WTC11 (cell line): Measurements from ENCODE around the gene PDXP. TPM values are rescaled to one million over a fixed set of nuclear protein-coding genes. Genes with fewer than 3 reads are reported as not detected.

ENCODE experiments used
- ATAC-seq: fragments of 200-7000 bp; cut with Tn5 transposase; 2 replicates; pipeline ENCODE4 v1.10.0; 2021; ENCODE audit warnings: mild to moderate bottlenecking, moderate library complexity
- CTCF ChIA-PET: fragments of 300-600 bp; sonication (Branson Sonifier 250); formaldehyde crosslinking; loops from one replicate; lab custom pipeline; 2021; ENCODE audit warnings: antibody characterized with exemption; lab: Charles Lee
- POLR2A ChIA-PET: fragments of 350-600 bp; sonication (Branson Sonifier 250); formaldehyde crosslinking; loops from one replicate; lab custom pipeline; 2021; ENCODE audit warnings: antibody characterized with exemption; lab: Charles Lee
- DNase-seq: peaks from one replicate; pipeline ENCODE4 v3.0.0; 2021; ENCODE audit warnings: low spot score
- H3K27ac Mint-ChIP-seq: 2 replicates; pipeline ENCODE4 v1.8.0; 2021; ENCODE audit warnings: mixed read lengths
- H3K27me3 Mint-ChIP-seq: 2 replicates; pipeline ENCODE4 v1.8.0; 2021; ENCODE audit warnings: low read depth, mild to moderate bottlenecking, moderate library complexity, mixed read lengths
- H3K36me3 Mint-ChIP-seq: 2 replicates; pipeline ENCODE4 v1.8.0; 2021; ENCODE audit warnings: mixed read lengths
- H3K4me1 Mint-ChIP-seq: 2 replicates; pipeline ENCODE4 v1.8.0; 2022; ENCODE audit warnings: mixed read lengths
- H3K4me3 Mint-ChIP-seq: 2 replicates; pipeline ENCODE4 v1.8.0; 2021; ENCODE audit warnings: mild to moderate bottlenecking, moderate library complexity, mixed read lengths
- H3K9me3 Mint-ChIP-seq: 2 replicates; pipeline ENCODE4 v1.8.0; 2021; ENCODE audit warnings: mixed read lengths
- ARID4B ChIP-seq: sonication (generic); formaldehyde crosslinking; IDR thresholded peaks from 2 replicates; pipeline ENCODE4 v1.8.0; 2023; ENCODE audit warnings: missing genetic modification reagents, mild to moderate bottlenecking, borderline replicate concordance
- ATF2 ChIP-seq: sonication (generic); formaldehyde crosslinking; IDR thresholded peaks from 2 replicates; pipeline ENCODE4 v1.8.1; 2022; ENCODE audit warnings: low read depth, missing genetic modification reagents, borderline replicate concordance
- ATF6 ChIP-seq: sonication (generic); formaldehyde crosslinking; IDR thresholded peaks from 2 replicates; pipeline ENCODE4 v1.8.1; 2023; ENCODE audit warnings: mild to moderate bottlenecking, missing genetic modification reagents
- CBFB ChIP-seq: sonication (generic); formaldehyde crosslinking; IDR thresholded peaks from 2 replicates; pipeline ENCODE4 v1.8.1; 2022; ENCODE audit warnings: mild to moderate bottlenecking, low read depth, missing genetic modification reagents
- ELF4 ChIP-seq: sonication (generic); formaldehyde crosslinking; IDR thresholded peaks from 2 replicates; pipeline ENCODE4 v1.8.1; 2022; ENCODE audit warnings: low read depth, mild to moderate bottlenecking, moderate library complexity, missing genetic modification reagents
- JAZF1 ChIP-seq: fragments of 250-450 bp; sonication (Bioruptor Pico); IDR thresholded peaks from 2 replicates; pipeline ENCODE4 v1.9.0; 2021; ENCODE audit warnings: moderate library complexity, mild to moderate bottlenecking, inconsistent platforms
- NFATC4 ChIP-seq: fragments of 250-450 bp; sonication (Bioruptor Pico); IDR thresholded peaks from 2 replicates; pipeline ENCODE4 v1.9.0; 2021; ENCODE audit warnings: mild to moderate bottlenecking
- NFYB ChIP-seq: sonication (generic); formaldehyde crosslinking; conservative IDR thresholded peaks from 2 replicates; pipeline ENCODE4 v1.8.0; 2022; ENCODE audit warnings: low read depth, missing genetic modification reagents
- NR1H2 ChIP-seq: sonication (generic); formaldehyde crosslinking; IDR thresholded peaks from 2 replicates; pipeline ENCODE4 v1.9.0; 2021; ENCODE audit warnings: mild to moderate bottlenecking, moderate library complexity, missing genetic modification reagents
- RORB ChIP-seq: fragments of 250-450 bp; sonication (Bioruptor Pico); IDR thresholded peaks from 2 replicates; pipeline ENCODE4 v1.9.0; 2021; ENCODE audit warnings: mild to moderate bottlenecking
- SMAD4 ChIP-seq: sonication (generic); formaldehyde crosslinking; IDR thresholded peaks from 2 replicates; pipeline ENCODE4 v1.8.0; 2022; ENCODE audit warnings: mild to moderate bottlenecking, missing genetic modification reagents
- SOX15 ChIP-seq: fragments of 250-450 bp; sonication (Bioruptor Pico); IDR thresholded peaks from 2 replicates; pipeline ENCODE4 v1.9.0; 2021; ENCODE audit warnings: mild to moderate bottlenecking
- TEAD4 ChIP-seq: sonication (generic); formaldehyde crosslinking; IDR thresholded peaks from 2 replicates; pipeline ENCODE4 v1.8.0; 2022; ENCODE audit warnings: mild to moderate bottlenecking, missing genetic modification reagents
- ZMAT4 ChIP-seq: fragments of 250-450 bp; sonication (Bioruptor Pico); IDR thresholded peaks from 2 replicates; pipeline ENCODE4 v1.9.0; 2021; ENCODE audit warnings: mild to moderate bottlenecking
- ZNF138 ChIP-seq: sonication (generic); formaldehyde crosslinking; conservative IDR thresholded peaks from 2 replicates; pipeline ENCODE4 v1.8.1; 2022; ENCODE audit warnings: mild to moderate bottlenecking, moderate library complexity, missing genetic modification reagents
- ZNF317 ChIP-seq: sonication (generic); formaldehyde crosslinking; IDR thresholded peaks from 2 replicates; pipeline ENCODE4 v1.8.1; 2023; ENCODE audit warnings: low read depth, mild to moderate bottlenecking, moderate library complexity, missing genetic modification reagents, borderline replicate concordance
- ZNF416 ChIP-seq: fragments of 250-450 bp; sonication (Bioruptor Pico); IDR thresholded peaks from 2 replicates; pipeline ENCODE4 v1.9.0; 2021; ENCODE audit warnings: mild to moderate bottlenecking, inconsistent platforms
- ZNF512 ChIP-seq: sonication (generic); formaldehyde crosslinking; IDR thresholded peaks from 2 replicates; pipeline ENCODE4 v1.8.1; 2022; ENCODE audit warnings: missing genetic modification reagents, borderline replicate concordance
- total RNA-seq: library from RNA; stranded (reverse); gene quantifications from 3 replicates; pipeline ENCODE4 v1.2.3, GENCODE V29; 2021

Gene PDXP
- total RNA-seq, 1 experiment from 2014 or later = 36.1 TPM

- H3K4me3 Mint-ChIP-seq = no peak overlapping the region
- no peak for DNase-seq
- no peak for ATAC-seq
- CTCF ChIA-PET = interaction anchor here (0.5 to 1.4 kb wide), 4 partner anchors 59 to 102 kb away, joined by 3 to 5 read pairs (median 4); no protein-coding TSS in a partner anchor
- H3K27ac Mint-ChIP-seq = no peak overlapping the region
- peaks cover 52% of the 10 kb centered on the region for H3K36me3 Mint-ChIP-seq
- peaks cover 3% of the 10 kb centered on the region; the same call in 1 of the 2 replicates for H3K4me1 Mint-ChIP-seq
- TF ChIP-seq ZNF512 (CRISPR knock-in tag) (no peak), CBFB (CRISPR knock-in tag) (no peak), ARID4B (no peak), NFYB (CRISPR knock-in tag) (no peak), ELF4 (CRISPR knock-in tag) (no peak), JAZF1 (CRISPR knock-in tag) (no peak), ATF6 (CRISPR knock-in tag) (no peak), ATF2 (CRISPR knock-in tag) (no peak), NR1H2 (CRISPR knock-in tag) (no peak), SOX15 (CRISPR knock-in tag) (no peak), ZMAT4 (no peak), RORB (CRISPR knock-in tag) (no peak), ZNF416 (CRISPR knock-in tag) (no peak), ZNF138 (CRISPR knock-in tag) (no peak), NFATC4 (CRISPR knock-in tag) (no peak), TEAD4 (CRISPR knock-in tag) (no peak), ZNF317 (no peak), SMAD4 (no peak)
- TF ChIP-seq, all 79 proteins: peak for 0
- POLR2A ChIA-PET = interaction anchor here (0.7 kb wide), 1 partner anchor 72 kb away, joined by 3 read pairs; no protein-coding TSS in a partner anchor
- Mint-ChIP-seq H3K9me3 (no peaks in the 10 kb centered on the region), H3K27me3 (no peaks in the 10 kb centered on the region)
Observed at GRCh38 chr22:37708580-37709444, 50.3 kb downstream of the PDXP start.
